ENCODE data around the gene FARS2.

DNA sequence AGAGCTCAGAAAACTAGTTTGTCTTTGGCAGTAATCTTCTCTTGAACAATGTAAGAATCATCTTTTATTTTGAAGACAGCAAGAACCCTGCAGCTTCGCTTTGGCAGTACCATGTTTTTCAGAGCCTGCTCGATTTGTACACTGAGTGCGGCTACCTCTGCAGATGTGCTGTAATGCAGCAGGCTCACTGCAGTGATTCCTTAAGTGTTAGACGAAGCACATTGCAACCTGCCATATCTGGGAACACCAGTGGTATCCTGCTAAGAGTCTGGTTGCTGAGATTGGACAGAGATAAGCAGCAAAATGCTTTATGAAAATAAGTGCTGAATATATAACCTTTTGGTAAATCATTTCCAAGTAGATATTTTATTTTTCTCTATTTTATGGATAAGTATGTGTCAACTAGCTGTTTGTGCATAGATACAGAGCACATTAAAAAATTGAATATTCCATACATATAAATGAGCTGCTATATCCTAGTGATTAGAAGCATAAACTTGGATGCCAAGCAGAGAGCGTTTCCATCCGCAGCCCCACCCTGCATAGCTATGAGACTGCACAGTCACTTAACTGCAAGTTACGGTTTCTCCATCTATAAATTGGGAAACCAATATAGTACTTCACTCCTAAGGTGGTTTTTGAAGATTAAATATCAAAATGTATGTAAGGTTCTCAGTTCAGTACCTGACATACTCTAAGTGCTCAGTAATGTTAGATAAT, 328.3 kb downstream of the FARS2 start:
- TF ChIP-seq, protein P1, sequence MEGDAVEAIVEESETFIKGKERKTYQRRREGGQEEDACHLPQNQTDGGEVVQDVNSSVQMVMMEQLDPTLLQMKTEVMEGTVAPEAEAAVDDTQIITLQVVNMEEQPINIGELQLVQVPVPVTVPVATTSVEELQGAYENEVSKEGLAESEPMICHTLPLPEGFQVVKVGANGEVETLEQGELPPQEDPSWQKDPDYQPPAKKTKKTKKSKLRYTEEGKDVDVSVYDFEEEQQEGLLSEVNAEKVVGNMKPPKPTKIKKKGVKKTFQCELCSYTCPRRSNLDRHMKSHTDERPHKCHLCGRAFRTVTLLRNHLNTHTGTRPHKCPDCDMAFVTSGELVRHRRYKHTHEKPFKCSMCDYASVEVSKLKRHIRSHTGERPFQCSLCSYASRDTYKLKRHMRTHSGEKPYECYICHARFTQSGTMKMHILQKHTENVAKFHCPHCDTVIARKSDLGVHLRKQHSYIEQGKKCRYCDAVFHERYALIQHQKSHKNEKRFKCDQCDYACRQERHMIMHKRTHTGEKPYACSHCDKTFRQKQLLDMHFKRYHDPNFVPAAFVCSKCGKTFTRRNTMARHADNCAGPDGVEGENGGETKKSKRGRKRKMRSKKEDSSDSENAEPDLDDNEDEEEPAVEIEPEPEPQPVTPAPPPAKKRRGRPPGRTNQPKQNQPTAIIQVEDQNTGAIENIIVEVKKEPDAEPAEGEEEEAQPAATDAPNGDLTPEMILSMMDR (IDR thresholded peaks at IDR 0.05): no peak
- TF ChIP-seq POLR2A (IDR thresholded peaks at IDR 0.05) (no peak), POLR2AphosphoS5 (IDR thresholded peaks at IDR 0.05) (no peak)

Measured in transverse colon (tissue), 4 donors.